ENCODE data around the gene SCLT1.

The SCLT1 gene

DNA sequence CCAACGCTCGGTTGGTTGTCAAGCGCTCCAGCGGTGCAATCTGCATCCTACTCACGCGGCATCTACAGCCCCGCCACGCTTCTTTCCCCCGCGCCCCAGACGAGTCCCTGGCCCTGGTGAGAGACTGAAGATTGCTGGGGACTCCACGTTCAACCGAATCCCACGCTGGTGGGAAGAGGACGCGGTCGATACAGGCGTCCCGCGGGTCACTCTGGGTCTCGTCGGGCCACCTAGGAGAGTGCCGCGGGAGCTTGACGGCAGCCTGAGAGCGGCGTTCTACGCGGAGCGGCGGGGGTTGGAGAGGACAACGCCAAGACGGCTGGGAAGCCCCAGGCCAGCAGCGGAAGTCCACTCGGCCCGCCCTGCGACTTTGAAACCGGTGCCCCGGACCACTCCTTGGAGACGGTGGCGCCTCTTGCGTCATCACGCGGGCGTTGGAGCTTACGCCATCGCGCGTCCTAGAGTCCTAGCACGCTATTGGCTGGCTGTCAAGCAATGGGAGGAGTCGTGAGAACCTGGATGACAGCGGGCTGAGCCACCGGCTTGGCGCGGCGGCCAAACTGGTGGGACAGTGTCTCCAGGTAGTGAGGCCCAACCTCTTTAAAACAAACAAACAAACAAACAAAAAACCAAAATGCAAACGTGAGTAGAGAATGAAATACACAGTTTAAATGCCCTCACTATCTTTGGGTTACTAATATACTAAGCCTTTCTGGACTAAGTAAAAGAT, at the start of gene SCLT1:
Gene SCLT1, minus strand, starts transcription at position 349 of the 730 bp plus-strand sequence. CDS start 436 bp downstream, outside the sequence.
- H3K4me1 ChIP-seq (ENCODE audit: low read length), result peaks cover 14% of the 10 kb centered on the region
- no peak for TF ChIP-seq EZH2phosphoT487 (IDR thresholded peaks at IDR 0.05; ENCODE audit: low read depth)
- TF ChIP-seq, protein P1, sequence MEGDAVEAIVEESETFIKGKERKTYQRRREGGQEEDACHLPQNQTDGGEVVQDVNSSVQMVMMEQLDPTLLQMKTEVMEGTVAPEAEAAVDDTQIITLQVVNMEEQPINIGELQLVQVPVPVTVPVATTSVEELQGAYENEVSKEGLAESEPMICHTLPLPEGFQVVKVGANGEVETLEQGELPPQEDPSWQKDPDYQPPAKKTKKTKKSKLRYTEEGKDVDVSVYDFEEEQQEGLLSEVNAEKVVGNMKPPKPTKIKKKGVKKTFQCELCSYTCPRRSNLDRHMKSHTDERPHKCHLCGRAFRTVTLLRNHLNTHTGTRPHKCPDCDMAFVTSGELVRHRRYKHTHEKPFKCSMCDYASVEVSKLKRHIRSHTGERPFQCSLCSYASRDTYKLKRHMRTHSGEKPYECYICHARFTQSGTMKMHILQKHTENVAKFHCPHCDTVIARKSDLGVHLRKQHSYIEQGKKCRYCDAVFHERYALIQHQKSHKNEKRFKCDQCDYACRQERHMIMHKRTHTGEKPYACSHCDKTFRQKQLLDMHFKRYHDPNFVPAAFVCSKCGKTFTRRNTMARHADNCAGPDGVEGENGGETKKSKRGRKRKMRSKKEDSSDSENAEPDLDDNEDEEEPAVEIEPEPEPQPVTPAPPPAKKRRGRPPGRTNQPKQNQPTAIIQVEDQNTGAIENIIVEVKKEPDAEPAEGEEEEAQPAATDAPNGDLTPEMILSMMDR (IDR thresholded peaks at IDR 0.05; ENCODE audit: low read depth, low read length), result no peak

GRCh38 chr4:129140521-129140920, 47.2 kb upstream of the SCLT1 start:
- no peak for TF ChIP-seq EZH2phosphoT487 (IDR thresholded peaks at IDR 0.05; ENCODE audit: low read depth)
- TF ChIP-seq, protein P1 (IDR thresholded peaks at IDR 0.05; ENCODE audit: low read depth, low read length), result peak; percentile 42
- H2AFZ ChIP-seq (ENCODE audit: low read depth, low read length), result no peak overlapping the region
- no peaks in the 10 kb centered on the region for H3K9me3 ChIP-seq (ENCODE audit: insufficient read depth, low read length)
- H3K27me3 ChIP-seq (ENCODE audit: low read depth, low read length), result no peaks in the 10 kb centered on the region
- H3K4me2 ChIP-seq (ENCODE audit: low read length), result no peak overlapping the region
- H3K36me3 ChIP-seq (replicated peaks; ENCODE audit: low read depth, low read length), result no peaks in the 10 kb centered on the region
- H4K20me1 ChIP-seq (ENCODE audit: insufficient read depth, low read length), result no peaks in the 10 kb centered on the region
- no peak overlapping the region for H3K9ac ChIP-seq (ENCODE audit: low read length)
- H3K4me3 ChIP-seq (ENCODE audit: low read length), result no peak overlapping the region
- no peaks in the 10 kb centered on the region for H3K79me2 ChIP-seq (ENCODE audit: low read length)
- no peak overlapping the region for H3K27ac ChIP-seq (ENCODE audit: low read length)
- H3K4me1 ChIP-seq (ENCODE audit: low read length), result no peaks in the 10 kb centered on the region

More for the DNA sequence above, at the start of gene SCLT1:
- Histone ChIP-seq H4K20me1 (ENCODE audit: insufficient read depth, low read length) (no peaks in the 10 kb centered on the region), H3K36me3 (replicated peaks; ENCODE audit: low read depth, low read length) (peaks cover 13% of the 10 kb centered on the region), H3K9ac (ENCODE audit: low read length) (peak within 1 kb of the TSS; percentile 90), H3K9me3 (ENCODE audit: insufficient read depth, low read length) (no peaks in the 10 kb centered on the region), H3K4me2 (ENCODE audit: low read length) (peak within 1 kb of the TSS; percentile 90), H3K27ac (ENCODE audit: low read length) (peak within 1 kb of the TSS; percentile 73), H3K27me3 (ENCODE audit: low read depth, low read length) (no peaks in the 10 kb centered on the region), H2AFZ (ENCODE audit: low read depth, low read length) (peak within 1 kb of the TSS; percentile 82), H3K79me2 (ENCODE audit: low read length) (peaks cover 46% of the 10 kb centered on the region), H3K4me3 (ENCODE audit: low read length) (peak within 1 kb of the TSS; percentile 92)

DNA sequence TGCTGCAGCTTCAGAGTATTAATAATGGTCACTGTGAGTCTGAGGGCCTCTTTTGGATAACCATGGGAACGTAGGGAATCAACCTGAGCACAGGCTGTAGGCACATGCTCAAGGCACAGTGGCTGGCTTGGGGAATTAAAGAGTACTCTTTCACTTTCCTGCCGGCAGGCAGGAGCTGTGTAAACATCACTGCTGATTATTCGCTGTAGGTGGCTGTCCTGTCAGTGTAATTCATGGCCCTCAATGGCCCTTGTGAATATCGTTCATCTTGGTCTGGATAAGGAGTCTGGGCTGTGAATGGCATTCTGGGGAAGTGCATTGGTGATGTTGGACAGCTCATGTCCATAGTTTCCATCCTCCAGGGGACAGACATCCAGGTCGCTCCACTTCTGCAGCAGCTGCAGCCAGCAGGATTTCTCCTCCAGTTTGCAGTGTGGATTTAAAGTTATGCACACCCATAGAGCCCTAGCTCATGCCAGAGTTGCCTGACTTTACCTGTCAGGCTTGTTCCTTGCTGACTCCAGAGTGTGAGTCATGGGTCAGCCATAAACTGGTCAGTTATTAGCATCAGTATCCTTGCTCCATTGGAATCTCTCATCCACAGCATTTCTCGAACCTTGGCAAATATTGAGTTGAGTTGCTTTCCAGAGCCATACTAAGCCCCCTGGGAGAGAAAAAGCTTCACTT, 45.6 kb upstream of the SCLT1 start:
- Histone ChIP-seq H3K4me3 (ENCODE audit: low read length) (no peak overlapping the region), H3K4me1 (ENCODE audit: low read length) (no peaks in the 10 kb centered on the region), H4K20me1 (ENCODE audit: insufficient read depth, low read length) (no peaks in the 10 kb centered on the region), H3K4me2 (ENCODE audit: low read length) (no peak overlapping the region), H3K27me3 (ENCODE audit: low read depth, low read length) (no peaks in the 10 kb centered on the region), H2AFZ (ENCODE audit: low read depth, low read length) (no peak overlapping the region), H3K27ac (ENCODE audit: low read length) (no peak overlapping the region), H3K36me3 (replicated peaks; ENCODE audit: low read depth, low read length) (no peaks in the 10 kb centered on the region), H3K9me3 (ENCODE audit: insufficient read depth, low read length) (no peaks in the 10 kb centered on the region), H3K79me2 (ENCODE audit: low read length) (no peaks in the 10 kb centered on the region), H3K9ac (ENCODE audit: low read length) (no peak overlapping the region)
- TF ChIP-seq, protein P1 (IDR thresholded peaks at IDR 0.05; ENCODE audit: low read depth, low read length), result no peak
- no peak for TF ChIP-seq EZH2phosphoT487 (IDR thresholded peaks at IDR 0.05; ENCODE audit: low read depth)

GRCh38 chr4:129136433-129136832, 43.1 kb upstream of the SCLT1 start:
- no peak overlapping the region for H3K9ac ChIP-seq (ENCODE audit: low read length)
- no peaks in the 10 kb centered on the region for H3K4me1 ChIP-seq (ENCODE audit: low read length)
- H4K20me1 ChIP-seq (ENCODE audit: insufficient read depth, low read length), result no peaks in the 10 kb centered on the region
- no peaks in the 10 kb centered on the region for H3K36me3 ChIP-seq (replicated peaks; ENCODE audit: low read depth, low read length)
- no peak overlapping the region for H3K27ac ChIP-seq (ENCODE audit: low read length)
- no peak overlapping the region for H2AFZ ChIP-seq (ENCODE audit: low read depth, low read length)
- no peak for TF ChIP-seq EZH2phosphoT487 (IDR thresholded peaks at IDR 0.05; ENCODE audit: low read depth)
- TF ChIP-seq, protein P1 (IDR thresholded peaks at IDR 0.05; ENCODE audit: low read depth, low read length), result no peak
- H3K4me3 ChIP-seq (ENCODE audit: low read length), result no peak overlapping the region
- H3K9me3 ChIP-seq (ENCODE audit: insufficient read depth, low read length), result no peaks in the 10 kb centered on the region
- H3K27me3 ChIP-seq (ENCODE audit: low read depth, low read length), result no peaks in the 10 kb centered on the region
- no peak overlapping the region for H3K4me2 ChIP-seq (ENCODE audit: low read length)
- H3K79me2 ChIP-seq (ENCODE audit: low read length), result no peaks in the 10 kb centered on the region

Measured in OCI-LY3 (cell line).